Stimulated activated CD4-positive, alpha-beta T cell treated with anti-CD3 and anti-CD28 coated beads, Interleukin-2, amount 100 ng/mL, for 24 hours (primary cell): ENCODE results near the gene PGK1.
A peak's percentile ranks its signal among the peaks of the same experiment; 100 is the strongest.
"Not testable (repeated sequence)": the region's sequence is repeated elsewhere in the genome, so short reads cannot be mapped to it uniquely, and the experiment has no call there.

Experiments
- DNase-seq, 2 donors: peaks; one replicate each; pipeline ENCODE4 v3.0.0-alpha.2; 2020

PGK1 gene

GRCh38 chrX:78116766-78117165, 12.7 kb downstream of the PGK1 start:
- no peak for DNase-seq

- no peak for DNase-seq
Measured at GRCh38 chrX:78118628-78119027, 14.6 kb downstream of the PGK1 start.

DNA sequence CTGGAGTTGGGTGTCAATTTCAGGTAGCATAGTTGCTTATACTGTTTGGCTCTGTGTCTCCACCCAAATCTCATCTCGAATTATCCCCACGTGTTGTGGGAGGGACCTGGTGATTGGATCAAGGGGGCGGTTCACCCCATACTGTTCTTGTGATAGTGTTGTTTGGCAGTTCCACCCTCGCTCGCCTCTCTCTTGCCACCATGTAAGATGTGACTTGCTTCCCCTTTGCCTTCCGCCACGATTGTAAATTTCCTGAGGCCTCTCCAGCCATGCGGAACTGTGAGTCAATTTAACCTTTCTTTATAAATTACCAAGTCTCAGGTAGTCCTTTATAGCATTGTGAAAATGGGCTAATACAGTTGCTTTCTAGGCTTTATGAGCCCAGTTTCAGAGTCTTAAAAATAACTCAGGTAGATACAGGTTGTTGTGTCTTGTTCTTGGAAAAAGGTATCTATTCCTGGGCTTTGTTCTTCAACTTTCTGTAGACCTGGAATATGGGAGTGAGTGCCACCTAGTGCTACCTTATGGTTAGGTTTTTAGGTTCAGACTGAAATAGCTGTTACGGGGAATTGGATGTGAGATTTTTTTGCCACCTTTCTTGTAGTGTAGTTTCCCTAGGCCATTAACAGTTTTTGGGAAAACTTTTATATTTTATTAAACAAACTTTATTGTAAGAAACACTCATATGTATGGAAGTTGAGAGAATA, 15.6 kb downstream of the PGK1 start:
- no peak for DNase-seq

DNA sequence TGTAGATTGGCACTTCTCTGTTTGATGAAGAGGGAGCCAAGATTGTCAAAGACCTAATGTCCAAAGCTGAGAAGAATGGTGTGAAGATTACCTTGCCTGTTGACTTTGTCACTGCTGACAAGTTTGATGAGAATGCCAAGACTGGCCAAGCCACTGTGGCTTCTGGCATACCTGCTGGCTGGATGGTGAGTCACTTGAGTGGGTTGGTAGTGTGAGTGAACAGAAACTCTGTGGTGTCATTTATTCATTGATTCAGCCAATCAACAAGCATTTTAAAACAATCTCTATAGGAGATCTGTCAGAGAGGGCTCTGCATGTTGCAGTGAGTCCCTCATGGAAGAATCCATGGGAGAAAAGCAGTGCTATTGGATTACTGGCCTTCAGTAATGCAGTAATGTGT, 19.1 kb downstream of the PGK1 start:
- DNase-seq: peak; percentile 40 to 45

GRCh38 chrX:78124307-78124706, 20.3 kb downstream of the PGK1 start:
- no peak for DNase-seq

DNA sequence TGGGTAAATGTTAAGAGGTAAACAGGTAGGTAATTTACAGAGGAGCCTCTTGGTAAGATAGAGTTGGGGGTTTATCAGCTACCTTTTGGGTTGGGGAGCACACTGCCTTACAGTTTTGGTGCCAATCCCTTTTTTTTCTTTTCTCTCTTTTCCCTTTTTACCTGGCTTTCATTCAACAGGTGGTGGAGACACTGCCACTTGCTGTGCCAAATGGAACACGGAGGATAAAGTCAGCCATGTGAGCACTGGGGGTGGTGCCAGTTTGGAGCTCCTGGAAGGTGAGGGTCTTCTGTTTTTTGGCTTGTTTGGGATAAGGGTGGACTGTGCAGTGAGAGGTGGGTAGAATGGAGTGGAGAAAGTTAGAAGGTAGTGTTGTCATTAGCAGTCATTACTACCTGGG, 21.1 kb downstream of the PGK1 start:
- no peak for DNase-seq

- not testable (repeated sequence) for DNase-seq
Measured at GRCh38 chrX:78125781-78126180, 21.7 kb downstream of the PGK1 start.

GRCh38 chrX:78129714-78130113, 25.7 kb downstream of the PGK1 start:
- no peak for DNase-seq

DNA sequence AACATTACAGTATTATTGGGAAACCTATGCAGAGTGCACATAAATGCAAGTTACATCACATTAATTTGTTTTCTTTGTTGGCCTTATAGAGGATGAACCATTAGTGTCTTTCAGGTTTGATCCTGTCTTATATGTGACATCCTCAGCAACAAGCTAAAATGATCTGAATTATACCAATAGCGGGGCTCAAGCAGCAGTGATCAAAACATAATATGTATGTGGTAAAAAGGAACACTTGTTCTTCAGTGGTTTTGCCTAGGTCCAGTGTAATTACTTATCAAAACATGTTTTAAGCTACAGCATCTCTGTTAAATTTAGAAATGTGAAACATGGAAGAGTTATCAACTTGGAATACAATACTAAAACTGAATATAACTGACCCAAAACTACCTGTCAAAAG, 26.3 kb downstream of the PGK1 start:
- no peak for DNase-seq

GRCh38 chrX:78131117-78131516, 27.1 kb downstream of the PGK1 start:
- DNase-seq: no peak

DNA sequence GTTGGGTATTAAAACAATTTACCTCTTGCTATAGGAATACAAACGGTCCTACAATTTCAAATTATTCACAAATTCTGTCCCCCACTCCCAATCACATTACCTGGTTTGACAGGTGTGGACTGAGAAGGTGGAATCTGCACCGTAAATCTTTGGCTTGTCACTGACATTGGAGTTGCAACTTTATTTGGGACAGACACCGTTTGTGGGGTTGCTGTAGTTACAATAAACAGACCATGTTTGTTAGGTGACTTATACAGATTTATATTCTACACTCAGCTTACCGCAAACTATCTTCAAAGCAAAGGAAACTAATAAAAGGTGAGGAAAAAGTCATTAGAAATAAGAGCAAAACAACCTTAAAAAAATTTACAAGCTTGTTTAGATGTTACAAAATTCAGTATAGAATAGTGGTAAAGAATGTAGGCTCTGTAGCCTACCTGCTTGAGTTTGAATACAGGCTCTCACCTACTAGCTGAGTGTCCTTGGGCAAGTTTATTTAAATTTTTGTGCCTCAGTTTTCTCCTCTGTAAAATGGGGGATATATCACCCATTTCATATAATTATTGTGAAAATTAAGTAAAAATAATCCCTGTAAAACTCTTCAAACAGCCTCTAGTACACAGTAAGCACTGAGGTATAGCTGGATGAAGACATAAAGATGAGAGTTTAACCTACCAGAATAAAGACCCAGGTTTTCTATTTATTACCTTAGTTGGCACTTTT, 29.4 kb downstream of the PGK1 start:
- no peak for DNase-seq

DNA sequence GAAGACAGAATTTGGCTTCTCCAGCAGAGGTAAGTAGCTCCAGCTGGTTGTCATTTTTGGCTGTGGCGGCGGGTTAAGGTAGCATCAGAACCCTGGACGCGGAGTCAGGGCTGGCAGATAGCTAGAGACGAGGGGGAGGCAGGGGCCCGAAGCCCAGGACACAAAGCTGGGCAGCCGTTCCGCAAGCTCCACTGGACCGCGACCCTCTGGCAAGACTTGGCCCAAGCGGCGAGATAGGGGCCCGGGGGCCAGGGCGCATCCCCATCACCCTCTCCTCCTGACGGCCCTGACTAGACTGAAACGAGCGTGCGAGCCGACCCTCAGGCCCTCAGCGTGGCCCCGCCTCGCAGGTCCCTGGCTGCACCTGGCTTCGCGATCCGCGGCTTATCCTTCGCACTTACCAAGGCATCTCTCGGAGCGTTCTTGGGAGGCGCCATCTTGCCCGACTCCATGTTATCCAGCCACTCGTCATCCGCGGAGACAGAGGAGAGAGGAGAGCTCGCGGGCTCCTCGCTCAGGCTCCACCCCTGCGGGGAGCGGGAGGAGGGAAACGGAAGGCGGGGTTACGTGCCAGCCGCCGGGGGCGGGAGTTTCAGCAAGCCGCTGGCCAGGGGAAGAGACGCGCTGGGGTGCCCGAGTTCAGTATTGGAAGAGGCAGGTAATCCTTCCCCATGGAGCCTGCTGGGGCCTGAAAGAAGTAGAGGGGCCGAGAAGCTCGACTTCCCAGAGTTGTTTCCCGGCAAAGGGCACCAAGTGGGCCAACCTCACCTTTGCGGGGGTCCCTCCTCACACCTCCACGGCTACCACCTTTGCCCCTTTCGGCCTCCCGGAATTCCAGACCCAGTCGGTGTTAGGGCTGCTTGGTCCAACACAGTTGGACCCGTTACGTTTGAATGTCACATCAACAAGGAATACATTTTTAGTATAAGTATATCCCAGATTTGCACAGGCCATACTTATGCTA, 35.4 kb downstream of the PGK1 start, which contains the start of gene TAF9B:
TSS of gene TAF9B (minus strand) at position 491 of the 964 bp plus-strand sequence. CDS start at position 452, 39 bp downstream.
- peak; percentile 80 to 83 for DNase-seq

DNA sequence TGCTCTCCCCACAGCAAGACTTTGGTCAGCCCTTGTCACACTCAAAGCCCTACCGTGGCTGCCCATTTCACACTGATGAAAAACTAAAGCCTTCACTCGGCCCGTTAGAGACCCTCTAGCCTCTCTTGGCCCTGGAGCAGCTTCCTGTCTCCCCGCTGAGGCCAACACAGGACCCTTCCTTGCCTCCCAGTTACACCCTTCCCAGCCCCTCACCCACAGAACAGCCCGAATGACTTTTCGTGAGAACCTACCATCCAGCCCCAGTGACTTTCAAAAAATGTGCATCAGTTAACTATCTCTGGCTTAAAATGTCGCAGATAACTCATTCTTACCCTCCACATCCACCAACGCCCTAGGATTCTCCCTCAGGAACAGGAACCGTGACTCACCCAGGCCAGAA, 36.2 kb downstream of the PGK1 start:
- no peak for DNase-seq

DNA sequence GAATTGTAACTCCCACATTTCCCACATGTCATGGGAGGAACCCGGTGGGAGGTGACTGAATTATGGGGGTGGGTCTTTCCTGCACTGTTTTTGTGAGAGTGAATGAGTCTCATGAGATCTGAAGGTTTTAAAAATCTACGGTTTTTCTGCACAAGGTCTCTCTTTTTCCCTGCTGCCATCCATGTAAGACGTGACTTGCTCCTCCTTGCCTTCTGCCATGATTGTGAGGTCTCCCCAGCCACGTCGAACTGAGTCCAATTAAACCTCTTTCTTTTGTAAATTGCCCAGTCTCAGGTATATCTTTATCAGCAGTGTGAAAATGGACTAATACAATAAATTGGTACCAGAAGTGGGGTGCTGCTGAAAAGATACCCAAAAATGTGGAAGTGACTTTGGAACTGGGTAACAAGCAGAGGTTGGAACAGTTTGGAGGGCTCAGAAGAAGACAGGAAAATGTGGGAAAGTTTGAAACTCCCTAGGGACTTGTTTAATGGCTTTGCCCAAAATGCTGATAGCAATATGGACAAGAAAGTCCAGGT, 43.0 kb downstream of the PGK1 start:
- DNase-seq: not testable (repeated sequence)

DNA sequence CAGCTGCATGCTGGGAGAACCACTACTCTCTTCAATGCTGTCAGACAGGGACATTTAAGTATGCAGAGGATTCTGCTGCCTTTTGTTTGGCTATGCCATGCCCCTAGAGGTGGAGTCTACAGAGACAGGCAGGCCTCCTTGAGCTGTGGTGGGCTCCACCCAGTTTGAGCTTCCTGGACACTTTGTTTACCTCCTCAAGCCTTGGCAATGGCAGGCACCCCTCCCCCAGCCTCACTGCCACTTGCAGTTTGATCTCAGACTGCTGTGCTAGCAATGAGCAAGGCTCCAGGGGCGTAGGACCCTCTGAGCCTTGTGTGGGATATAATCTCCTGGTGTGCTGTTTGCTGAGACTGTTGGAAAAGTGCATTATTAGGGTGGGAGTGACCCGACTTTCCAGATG, 53.3 kb downstream of the PGK1 start:
- DNase-seq: not testable (repeated sequence)

- not testable (repeated sequence) for DNase-seq
Measured at GRCh38 chrX:78157846-78158245, 53.8 kb downstream of the PGK1 start.

DNA sequence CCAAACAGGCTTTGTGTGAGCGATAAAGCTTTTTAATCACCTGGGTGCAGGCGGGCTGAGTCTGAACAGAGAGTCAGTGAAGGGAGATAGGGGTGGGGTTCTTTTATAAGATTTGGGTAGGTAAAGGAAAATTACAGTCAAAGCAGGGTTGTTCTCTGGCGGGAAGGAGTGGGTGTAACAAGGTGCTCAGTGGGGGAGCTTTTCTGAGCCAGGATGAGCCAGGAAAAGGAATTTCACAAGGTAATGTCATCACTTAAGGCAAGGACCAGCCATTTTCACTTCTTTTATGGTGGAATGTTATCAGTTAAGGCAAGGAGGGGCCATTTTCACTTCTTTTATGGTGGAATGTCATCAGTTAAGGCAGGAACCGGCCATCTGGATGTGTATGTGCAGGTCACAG, 56.7 kb downstream of the PGK1 start:
- not testable (repeated sequence) for DNase-seq

GRCh38 chrX:78163175-78163574, 59.1 kb downstream of the PGK1 start:
- DNase-seq: not testable (repeated sequence)

DNA sequence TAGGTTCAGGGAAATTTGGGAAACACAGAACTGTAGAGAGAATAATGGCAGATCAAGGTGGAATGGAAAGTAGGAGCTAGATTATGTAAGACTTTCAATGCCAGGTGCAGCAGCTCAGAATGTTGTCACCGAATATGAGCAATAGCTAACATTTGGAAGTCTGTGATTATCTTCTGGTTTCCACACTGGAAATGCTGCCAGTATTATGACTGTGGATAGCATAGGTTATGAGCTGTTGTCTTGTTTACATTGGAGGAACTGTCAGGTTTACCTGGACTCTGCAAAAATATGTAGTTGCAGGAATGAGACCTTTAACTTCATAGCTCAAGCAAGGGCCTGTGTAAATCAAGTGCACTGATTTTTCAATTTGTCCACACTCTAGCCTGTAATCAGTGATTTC, 61.4 kb downstream of the PGK1 start:
- no peak for DNase-seq

- no peak for DNase-seq
Measured at GRCh38 chrX:78168065-78168464, 64.0 kb downstream of the PGK1 start.
